LNCAP (cell line): ENCODE data around the gene RBMS1.

Source experiments
- TF ChIP-seq, protein P1 (sequence below): fragments of 450-650 bp; IDR thresholded peaks from 2 replicates; pipeline ENCODE4 v1.5.1; 2017; ENCODE audit warnings: mild to moderate bottlenecking

The RBMS1 gene

DNA sequence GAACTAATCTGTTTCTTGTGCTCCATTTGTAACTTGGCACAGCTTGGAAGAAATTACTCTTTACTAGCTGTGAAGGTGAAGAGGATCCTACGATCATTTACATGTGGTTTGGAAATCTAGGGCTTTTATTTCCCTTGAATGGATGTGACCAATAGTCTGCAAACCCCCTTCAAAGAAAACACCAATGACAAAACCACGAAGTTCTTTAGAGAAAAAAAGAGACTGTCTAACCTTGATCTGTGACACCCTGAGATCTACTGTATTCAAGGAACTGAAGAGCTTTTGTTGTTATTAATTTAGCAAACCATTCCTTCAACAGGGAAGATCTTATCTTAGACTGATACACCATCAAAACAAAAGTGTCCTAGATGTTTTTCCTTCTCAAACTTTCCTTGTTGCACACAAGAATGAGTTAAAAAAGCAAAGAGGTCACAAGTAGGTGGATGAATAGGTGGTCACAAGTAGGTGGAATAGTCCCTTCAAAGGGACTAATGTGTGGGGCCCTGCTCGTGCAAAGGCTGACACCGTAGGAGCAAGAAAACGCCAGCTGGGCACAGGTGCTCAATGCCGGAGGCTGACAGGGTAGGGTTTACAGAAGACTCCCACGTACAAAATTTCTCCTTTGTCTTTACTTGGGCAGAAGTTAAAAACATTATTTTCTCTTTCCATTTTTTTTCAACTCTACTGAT lies 197.9 kb downstream of the RBMS1 start:
- TF ChIP-seq, protein P1, sequence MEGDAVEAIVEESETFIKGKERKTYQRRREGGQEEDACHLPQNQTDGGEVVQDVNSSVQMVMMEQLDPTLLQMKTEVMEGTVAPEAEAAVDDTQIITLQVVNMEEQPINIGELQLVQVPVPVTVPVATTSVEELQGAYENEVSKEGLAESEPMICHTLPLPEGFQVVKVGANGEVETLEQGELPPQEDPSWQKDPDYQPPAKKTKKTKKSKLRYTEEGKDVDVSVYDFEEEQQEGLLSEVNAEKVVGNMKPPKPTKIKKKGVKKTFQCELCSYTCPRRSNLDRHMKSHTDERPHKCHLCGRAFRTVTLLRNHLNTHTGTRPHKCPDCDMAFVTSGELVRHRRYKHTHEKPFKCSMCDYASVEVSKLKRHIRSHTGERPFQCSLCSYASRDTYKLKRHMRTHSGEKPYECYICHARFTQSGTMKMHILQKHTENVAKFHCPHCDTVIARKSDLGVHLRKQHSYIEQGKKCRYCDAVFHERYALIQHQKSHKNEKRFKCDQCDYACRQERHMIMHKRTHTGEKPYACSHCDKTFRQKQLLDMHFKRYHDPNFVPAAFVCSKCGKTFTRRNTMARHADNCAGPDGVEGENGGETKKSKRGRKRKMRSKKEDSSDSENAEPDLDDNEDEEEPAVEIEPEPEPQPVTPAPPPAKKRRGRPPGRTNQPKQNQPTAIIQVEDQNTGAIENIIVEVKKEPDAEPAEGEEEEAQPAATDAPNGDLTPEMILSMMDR, result no peak

DNA sequence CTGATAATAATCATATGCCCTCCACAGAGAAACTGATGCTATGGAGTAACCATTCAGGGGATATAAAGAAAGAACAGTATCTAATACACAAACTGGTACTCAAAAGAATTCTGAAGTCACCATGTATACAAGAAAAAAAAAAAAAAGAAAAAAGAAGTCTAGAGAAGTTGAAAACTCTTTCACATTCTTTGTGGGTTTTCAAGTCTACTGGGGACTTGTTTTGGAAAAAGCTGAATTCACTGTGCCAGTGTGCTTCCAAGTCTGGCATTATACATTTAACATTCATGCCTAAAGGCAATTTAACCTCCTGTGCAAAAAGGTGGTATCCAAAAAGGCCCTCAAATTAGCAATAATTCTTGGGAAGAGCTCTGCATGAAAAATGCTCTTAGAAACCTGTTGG lies 198.7 kb downstream of the RBMS1 start:
- TF ChIP-seq, protein P1, result no peak

DNA sequence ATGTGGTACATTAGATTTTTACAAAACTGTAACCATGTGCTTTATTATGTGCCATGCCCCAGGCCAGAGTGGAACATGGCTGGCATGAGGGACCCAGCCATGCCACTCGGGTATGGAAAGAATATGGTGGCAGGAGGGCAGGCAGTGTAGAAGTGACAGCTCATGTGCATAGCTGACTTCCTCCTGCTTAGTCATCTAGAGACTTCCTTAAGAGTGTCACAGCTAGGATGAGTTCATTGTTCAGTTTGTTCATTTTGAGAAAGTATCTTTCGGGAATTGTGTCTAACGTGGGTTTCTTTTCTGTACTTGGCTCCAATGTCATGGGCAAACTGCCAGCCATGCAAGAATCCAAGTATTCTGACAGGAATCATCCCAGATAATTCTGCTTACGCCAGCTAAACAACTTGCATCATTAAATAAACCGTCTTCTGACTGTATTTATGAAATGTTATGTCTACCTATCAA lies 199.2 kb downstream of the RBMS1 start:
- TF ChIP-seq, protein P1, result no peak

DNA sequence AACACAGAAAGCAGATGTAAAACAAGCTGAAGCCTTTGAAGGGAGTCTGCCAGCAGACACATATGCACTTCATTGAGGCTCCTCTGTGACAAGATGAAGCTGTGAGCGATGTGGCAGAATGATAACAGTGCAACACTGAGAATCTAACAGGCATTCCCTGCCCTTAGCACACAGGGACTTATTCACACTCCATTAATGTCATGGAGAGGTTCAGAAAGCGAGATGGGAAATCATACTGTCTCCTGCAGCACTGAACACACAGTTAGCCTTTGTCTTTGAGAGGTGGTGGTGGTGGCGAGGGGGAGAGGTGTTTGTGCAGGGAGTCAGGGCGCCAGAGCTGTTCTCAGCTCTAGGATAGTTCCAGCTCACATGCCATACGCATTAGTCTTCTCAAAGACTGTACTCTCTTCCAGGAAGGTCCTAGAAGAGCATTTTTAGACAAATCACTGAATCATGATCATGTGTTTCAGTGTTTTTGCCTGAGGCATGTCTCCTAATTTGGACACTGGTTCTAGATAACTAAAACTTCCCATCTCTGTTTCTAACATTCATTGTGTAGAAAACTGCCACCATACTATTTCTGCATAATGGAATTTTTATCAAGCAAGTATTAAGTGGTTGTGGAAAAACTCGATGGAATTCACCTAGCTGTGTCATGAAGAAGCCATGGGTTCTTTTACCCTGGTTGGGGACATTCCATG lies 200.1 kb downstream of the RBMS1 start:
- TF ChIP-seq, protein P1, result no peak

DNA sequence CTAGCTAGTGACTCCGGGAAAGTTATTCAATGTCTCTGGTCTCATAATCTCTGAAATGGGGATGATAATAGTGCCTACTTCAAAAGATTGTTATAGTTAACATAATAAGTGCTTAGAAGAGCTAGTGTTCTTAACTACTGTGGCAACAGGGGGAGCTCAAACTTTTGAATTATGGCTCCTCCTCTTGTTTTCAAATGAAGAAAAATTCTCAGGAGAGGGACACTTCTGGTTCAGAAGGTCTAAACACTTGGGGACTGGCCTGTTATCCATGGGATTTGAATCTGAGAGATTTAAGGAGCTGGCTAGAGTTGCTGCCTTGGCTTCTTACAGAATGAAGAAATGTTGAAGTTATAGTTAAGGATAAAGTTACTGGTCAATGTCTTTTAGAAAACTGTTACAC lies 201.4 kb downstream of the RBMS1 start:
- TF ChIP-seq, protein P1, result no peak

DNA sequence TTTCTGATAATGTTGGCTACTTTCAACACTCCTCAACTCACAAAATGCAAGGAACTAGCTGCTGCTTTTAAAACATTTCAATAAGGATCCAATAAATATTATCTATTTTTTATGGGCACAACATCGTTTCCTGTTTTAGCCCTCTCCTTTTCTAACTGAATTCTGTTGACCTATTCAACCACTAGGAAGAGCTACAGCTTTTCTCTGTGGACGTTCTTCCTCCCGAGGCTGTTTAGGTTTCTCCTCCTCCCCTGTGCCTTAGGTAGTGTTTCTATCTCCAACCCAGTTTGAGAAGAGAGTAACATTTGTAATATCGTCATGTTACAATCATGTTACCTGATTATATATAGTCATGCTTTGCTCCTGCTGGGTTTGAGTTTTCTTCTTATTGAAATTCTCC lies 202.2 kb downstream of the RBMS1 start:
- TF ChIP-seq, protein P1, result no peak

DNA sequence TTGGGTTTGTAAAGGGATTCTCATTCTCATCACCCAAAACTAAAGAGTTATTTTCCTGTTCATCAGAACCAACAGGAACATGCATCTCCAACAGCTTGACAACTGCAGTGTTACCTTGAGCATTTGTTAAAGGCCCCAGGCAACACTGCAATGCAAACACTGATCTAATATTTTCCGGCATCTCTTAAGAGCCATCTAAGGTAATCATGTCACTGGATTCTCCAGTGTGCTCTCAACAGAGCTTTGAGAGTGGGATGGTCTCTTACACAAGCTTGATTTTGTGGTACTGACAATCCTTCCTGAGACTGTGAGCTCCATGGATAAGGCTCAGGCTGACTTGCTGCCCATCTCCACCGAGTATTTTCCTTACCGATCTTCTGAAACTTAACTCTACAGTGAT lies 203.0 kb downstream of the RBMS1 start:
- TF ChIP-seq, protein P1, result no peak
